Activated CD4-positive, CD25-positive, alpha-beta regulatory T cell treated with anti-CD3 and anti-CD28 coated beads, Interleukin-2, amount 50 U/mL, for 16 hours (primary cell): ENCODE results near the gene AFAP1L2.

Experiments
- DNase-seq: peaks from one replicate; pipeline ENCODE4 v3.0.0-alpha.2; 2020; ENCODE audit warnings: low read depth, low spot score

Gene AFAP1L2

DNA sequence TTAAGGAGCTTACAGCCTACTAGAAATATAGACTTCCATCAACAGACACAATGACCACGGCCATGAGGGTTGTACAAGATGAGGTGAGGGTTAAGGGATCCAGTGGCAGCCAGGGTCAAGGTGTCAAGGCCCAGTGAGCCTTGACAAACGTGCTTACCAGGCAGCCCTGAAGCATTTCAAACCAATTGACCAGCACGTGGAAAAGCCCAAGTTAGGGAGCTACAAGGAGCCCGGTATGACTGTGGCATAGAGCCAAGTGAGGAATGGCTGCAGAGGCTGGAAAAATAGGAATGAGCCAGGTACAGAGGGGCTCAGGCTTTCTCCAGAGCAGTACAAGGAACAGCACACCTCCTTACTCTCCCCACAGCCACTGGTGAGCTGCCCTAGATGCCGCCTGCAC lies 12.7 kb downstream of the AFAP1L2 start:
- DNase-seq: no peak

GRCh38 chr10:114389426-114389825 lies 14.9 kb downstream of the AFAP1L2 start:
- DNase-seq: no peak

DNA sequence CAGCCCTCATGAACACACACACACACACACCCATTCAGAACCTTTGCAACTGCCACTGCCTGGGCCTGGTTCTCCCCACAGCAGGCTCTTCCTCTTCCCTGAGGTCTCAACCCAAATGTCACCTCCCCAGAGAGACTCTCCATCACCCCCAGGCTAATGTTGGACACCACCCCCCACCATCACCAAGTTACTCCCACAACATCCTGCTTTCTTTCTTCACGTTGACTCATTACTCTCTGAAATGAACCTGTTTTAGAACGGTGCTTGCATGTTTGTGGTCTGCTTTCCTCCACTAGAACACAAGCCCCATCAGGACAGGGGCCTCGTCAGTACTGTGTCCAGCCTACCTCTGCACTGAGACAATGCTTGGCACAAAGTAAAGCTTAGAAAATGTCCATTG lies 16.0 kb downstream of the AFAP1L2 start:
- DNase-seq: no peak

DNA sequence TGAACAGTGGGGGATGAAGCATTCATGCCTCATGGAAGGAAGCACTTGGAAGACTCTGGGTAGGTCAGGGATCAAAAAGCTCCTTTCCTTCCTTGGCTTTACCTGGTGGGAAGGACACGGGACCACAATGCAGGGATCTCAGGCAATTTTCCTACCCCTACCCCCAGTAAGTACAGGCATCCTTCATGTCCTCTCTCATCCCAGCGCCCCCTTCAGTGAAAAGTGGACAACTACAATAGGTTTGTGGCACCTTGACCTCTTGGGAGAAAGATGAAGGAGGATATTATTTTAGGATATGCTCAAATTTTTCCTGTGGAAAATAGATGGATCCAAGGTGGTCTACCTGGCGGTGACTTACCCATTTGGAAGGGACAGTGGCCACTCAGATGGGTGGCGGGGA lies 16.5 kb downstream of the AFAP1L2 start:
- DNase-seq: no peak

DNA sequence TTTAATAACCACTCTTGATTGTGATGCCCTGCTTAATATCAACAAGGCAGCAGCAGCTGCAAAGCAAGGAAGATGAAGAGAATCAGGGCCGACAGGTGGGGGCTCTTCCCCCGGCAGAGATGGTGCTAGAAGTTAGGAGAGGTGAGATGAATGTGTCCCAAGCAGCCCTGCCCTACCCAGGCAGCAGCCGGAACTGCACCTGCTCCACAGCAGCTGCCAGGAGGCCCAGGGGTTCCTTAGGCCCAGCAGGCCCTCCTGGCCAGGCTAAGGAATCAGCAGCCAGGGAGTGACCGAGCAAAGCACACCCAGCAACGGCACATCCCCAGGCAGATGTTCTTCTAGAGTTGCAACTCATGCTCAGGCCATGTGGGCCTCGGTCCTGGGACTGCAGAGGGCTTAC lies 17.9 kb downstream of the AFAP1L2 start:
- no peak for DNase-seq

- DNase-seq: no peak
These were observed 18.7 kb downstream of the AFAP1L2 start for GRCh38 chr10:114385557-114385956.

DNA sequence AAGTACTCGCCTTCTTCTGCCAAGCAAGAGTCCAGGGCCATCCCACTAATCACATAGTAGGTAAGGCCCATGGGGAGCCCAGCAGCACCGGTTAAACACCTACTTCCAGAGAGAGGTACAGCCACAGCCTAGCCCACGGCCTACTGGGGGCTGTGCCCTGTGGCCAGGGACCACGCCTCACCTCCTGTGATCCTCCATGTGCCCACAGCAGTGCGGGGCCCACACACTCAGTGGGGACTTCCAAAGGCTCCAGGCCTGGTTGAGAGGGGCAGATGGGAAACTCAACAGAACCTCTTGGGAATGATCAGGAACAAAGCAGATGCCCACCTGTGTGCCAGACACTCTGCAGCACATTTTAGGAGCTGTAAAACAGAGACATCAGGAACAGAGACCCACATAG lies 19.7 kb downstream of the AFAP1L2 start:
- DNase-seq: no peak

DNA sequence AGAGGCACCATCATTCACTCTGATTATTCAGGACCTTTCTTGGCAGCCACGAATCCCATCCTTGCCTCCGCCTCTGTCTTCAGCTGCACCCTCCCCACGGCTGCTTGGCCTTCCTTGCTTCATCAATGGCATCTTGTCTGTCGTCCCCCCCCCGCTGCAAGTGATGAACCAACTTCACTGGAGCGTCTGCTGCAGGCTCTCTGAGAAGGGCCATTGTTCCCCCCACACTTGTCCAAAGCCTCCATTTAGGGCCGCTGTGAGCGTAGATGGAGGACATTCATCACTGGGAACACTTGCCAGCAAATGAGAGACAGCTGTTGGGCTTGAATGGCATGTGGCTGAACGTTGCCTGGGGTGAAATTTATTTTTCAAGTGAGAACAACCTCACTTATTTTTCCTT lies 20.1 kb downstream of the AFAP1L2 start:
- no peak for DNase-seq

DNA sequence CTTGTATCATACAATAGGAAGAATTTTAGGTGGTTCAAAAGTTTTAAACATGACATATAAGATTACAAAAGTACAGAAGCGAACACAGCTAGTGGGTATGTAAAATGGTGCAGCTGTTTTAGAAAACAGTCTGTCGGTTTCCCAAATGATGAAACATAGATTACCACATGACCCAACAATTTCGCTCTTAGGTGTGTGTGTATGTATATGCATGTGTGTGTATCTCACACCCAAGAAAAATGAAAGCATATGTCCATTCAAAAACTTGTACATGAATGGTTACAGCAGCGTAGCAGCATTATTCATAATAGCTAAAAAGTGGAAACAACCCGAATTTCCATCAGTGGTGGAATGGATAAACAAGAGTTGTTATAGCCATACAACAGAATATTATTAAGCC lies 23.5 kb downstream of the AFAP1L2 start:
- no peak for DNase-seq

GRCh38 chr10:114380060-114380459 lies 24.2 kb downstream of the AFAP1L2 start:
- no peak for DNase-seq

DNA sequence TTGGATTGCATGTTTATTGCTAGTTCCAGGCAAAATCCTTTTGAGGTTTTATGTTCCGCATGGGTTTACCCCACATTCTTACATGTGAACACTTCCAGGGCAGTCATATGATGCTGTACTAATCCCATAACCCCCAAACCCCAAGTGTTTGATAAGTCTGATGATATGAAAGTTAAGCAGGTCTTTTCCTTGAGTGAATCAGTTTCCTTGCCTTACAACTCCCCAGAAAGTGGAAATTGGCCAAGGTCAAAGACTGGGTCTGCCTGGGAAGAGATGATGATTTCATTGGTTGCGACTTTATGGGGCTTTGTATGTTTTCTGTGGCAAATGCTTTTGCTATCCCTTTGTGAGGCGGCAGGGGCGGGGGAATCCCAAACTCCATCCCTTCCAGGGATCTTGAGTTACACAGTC lies 24.7 kb downstream of the AFAP1L2 start:
- DNase-seq: no peak

DNA sequence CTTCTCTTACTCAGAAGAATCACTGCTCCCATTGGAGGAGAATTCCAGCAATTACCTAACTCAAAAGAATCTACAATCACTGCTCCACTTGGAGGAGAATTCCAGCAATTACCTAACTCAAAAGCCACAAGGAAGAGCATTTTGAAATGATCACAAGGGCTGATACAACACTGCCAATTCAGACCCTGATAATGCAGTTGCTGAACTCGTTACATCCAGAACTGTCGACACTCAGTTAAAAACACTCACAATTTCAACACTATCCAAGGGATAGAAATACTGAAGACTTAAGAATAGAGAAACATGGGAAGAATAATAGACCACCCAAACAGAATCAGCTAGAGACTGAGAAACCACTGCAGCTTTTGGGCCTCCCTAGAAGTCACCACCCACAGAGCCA lies 27.8 kb downstream of the AFAP1L2 start:
- DNase-seq: no peak

- no peak for DNase-seq
These were observed 29.3 kb downstream of the AFAP1L2 start for GRCh38 chr10:114375047-114375446.

GRCh38 chr10:114374053-114374791 lies 30.1 kb downstream of the AFAP1L2 start:
- no peak for DNase-seq

GRCh38 chr10:114373631-114374030 lies 30.7 kb downstream of the AFAP1L2 start:
- no peak for DNase-seq

- no peak for DNase-seq
These were observed 31.3 kb downstream of the AFAP1L2 start for GRCh38 chr10:114372995-114373394.

- no peak for DNase-seq
These were observed 32.1 kb downstream of the AFAP1L2 start for GRCh38 chr10:114372179-114372578.

GRCh38 chr10:114370966-114371365 lies 33.3 kb downstream of the AFAP1L2 start:
- DNase-seq: no peak

DNA sequence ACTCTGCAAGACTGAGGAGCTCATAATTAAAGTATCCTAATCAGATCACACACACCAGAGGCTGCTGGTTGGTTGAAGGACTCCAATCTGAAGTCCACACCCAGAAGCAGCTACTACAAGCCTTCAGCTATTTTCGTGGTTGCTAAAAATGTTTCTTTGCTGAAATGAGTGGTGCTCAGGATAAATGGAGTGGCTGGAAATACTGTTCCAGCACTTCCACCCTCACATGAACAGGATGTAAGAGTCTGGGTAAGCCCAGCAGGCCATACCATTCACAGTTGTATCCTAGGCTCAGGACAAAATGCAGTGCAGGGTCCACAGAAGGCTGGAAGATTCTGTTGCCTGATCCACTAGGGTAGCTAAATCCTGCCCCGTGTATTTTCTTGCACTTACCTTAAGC lies 34.1 kb downstream of the AFAP1L2 start:
- DNase-seq: no peak

DNA sequence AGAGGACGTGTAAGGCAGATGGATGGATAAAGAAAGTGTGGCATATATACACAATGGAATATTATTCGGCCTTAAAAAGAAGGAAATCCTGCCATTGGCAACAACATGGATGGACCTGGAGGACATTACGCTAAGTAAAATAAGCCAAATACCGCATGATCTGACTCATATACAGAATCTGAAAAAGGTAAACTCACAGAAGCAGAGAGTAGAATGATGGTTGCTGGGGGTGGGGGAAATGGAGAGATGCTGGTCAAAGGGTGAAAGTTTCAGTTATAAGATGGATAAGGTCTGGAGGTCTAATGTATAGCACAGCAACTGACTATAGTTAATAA lies 36.3 kb downstream of the AFAP1L2 start:
- DNase-seq: no peak

GRCh38 chr10:114367351-114368056 lies 36.8 kb downstream of the AFAP1L2 start:
- DNase-seq: no peak

- no peak for DNase-seq
These were observed 39.6 kb downstream of the AFAP1L2 start for GRCh38 chr10:114364726-114365125.

DNA sequence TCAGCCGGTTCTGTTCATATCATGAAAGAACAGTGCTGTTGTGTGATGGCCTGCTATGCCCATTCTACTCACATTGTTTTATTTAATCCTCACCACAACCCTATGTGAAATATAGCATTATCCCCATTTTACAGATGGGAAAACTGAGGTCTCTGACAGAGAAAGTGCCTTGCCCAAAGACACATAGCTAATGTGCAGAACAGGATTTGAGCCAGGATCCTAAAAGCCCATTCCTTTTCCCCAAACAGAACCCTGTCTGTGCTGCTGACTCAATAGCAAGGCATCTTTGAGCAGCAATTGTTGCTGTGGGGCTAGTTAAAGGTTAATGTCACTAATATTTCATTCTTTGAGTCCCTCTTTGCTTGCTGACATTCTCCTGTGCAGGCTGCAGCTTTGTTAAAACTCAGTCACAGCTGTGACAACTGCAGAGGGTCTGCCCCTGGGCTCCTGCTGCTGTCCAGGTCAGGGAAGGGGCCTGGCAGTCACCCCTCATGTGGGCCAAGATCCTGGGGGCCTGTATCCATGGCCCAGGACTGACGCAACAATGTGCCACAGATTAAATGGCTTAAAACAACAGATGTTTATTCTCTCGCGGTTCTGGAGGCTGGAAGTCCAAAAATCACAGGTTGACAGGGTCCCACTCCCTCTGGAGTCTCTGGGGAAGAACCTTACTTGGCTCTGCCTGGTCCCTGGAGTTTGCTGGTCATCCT lies 40.4 kb downstream of the AFAP1L2 start:
- DNase-seq: no peak
